WTC11 (cell line): ENCODE results near the gene KIRREL2. TPM values are rescaled to one million over a fixed set of nuclear protein-coding genes. Genes with fewer than 3 reads are reported as not detected.

ENCODE experiments used
- ATAC-seq: fragments of 200-7000 bp; cut with Tn5 transposase; 2 replicates; pipeline ENCODE4 v1.10.0; 2021; ENCODE audit warnings: mild to moderate bottlenecking, moderate library complexity
- CTCF ChIA-PET: fragments of 300-600 bp; sonication (Branson Sonifier 250); formaldehyde crosslinking; loops from one replicate; lab custom pipeline; 2021; ENCODE audit warnings: antibody characterized with exemption; lab: Charles Lee
- POLR2A ChIA-PET: fragments of 350-600 bp; sonication (Branson Sonifier 250); formaldehyde crosslinking; loops from one replicate; lab custom pipeline; 2021; ENCODE audit warnings: antibody characterized with exemption; lab: Charles Lee
- DNase-seq: peaks from one replicate; pipeline ENCODE4 v3.0.0; 2021; ENCODE audit warnings: low spot score
- H3K27ac Mint-ChIP-seq: 2 replicates; pipeline ENCODE4 v1.8.0; 2021; ENCODE audit warnings: mixed read lengths
- H3K27me3 Mint-ChIP-seq: 2 replicates; pipeline ENCODE4 v1.8.0; 2021; ENCODE audit warnings: low read depth, mild to moderate bottlenecking, moderate library complexity, mixed read lengths
- H3K36me3 Mint-ChIP-seq: 2 replicates; pipeline ENCODE4 v1.8.0; 2021; ENCODE audit warnings: mixed read lengths
- H3K4me1 Mint-ChIP-seq: 2 replicates; pipeline ENCODE4 v1.8.0; 2022; ENCODE audit warnings: mixed read lengths
- H3K4me3 Mint-ChIP-seq: 2 replicates; pipeline ENCODE4 v1.8.0; 2021; ENCODE audit warnings: mild to moderate bottlenecking, moderate library complexity, mixed read lengths
- H3K9me3 Mint-ChIP-seq: 2 replicates; pipeline ENCODE4 v1.8.0; 2021; ENCODE audit warnings: mixed read lengths
- CREM ChIP-seq: sonication (generic); formaldehyde crosslinking; IDR thresholded peaks from 2 replicates; pipeline ENCODE4 v1.8.1; 2022; ENCODE audit warnings: mild to moderate bottlenecking, missing genetic modification reagents, moderate library complexity
- CTCF ChIP-seq: fragments of 200-600 bp; IDR thresholded peaks from 2 replicates; pipeline ENCODE4 v1.8.0; 2022; ENCODE audit warnings: antibody characterized with exemption
- ELF4 ChIP-seq: sonication (generic); formaldehyde crosslinking; IDR thresholded peaks from 2 replicates; pipeline ENCODE4 v1.8.1; 2022; ENCODE audit warnings: low read depth, mild to moderate bottlenecking, moderate library complexity, missing genetic modification reagents
- ETV6 ChIP-seq: sonication (generic); formaldehyde crosslinking; IDR thresholded peaks from 2 replicates; pipeline ENCODE4 v1.8.1; 2022; ENCODE audit warnings: mild to moderate bottlenecking, missing genetic modification reagents
- FOXP4 ChIP-seq: sonication (generic); formaldehyde crosslinking; IDR thresholded peaks from 2 replicates; pipeline ENCODE4 v1.8.0; 2022; ENCODE audit warnings: mild to moderate bottlenecking, missing genetic modification reagents
- MXD4 ChIP-seq: fragments of 250-450 bp; sonication (Bioruptor Pico); IDR thresholded peaks from 2 replicates; pipeline ENCODE4 v1.8.0; 2021; ENCODE audit warnings: mild to moderate bottlenecking, moderate library complexity, borderline replicate concordance
- OVOL2 ChIP-seq: fragments of 250-450 bp; sonication (Bioruptor Pico); IDR thresholded peaks from 2 replicates; pipeline ENCODE4 v1.9.0; 2021; ENCODE audit warnings: mild to moderate bottlenecking, borderline replicate concordance
- PRRX2 ChIP-seq: fragments of 250-450 bp; sonication (Bioruptor Pico); IDR thresholded peaks from 2 replicates; pipeline ENCODE4 v1.8.0; 2021; ENCODE audit warnings: mild to moderate bottlenecking
- TEAD1 ChIP-seq: sonication (generic); formaldehyde crosslinking; IDR thresholded peaks from 2 replicates; pipeline ENCODE4 v1.8.0; 2022; ENCODE audit warnings: mild to moderate bottlenecking, missing genetic modification reagents
- TP53 ChIP-seq: sonication (generic); formaldehyde crosslinking; IDR thresholded peaks from 2 replicates; pipeline ENCODE4 v1.8.1; 2023; ENCODE audit warnings: mild to moderate bottlenecking, missing genetic modification reagents
- USF2 ChIP-seq: sonication (generic); formaldehyde crosslinking; IDR thresholded peaks from 2 replicates; pipeline ENCODE4 v1.8.1; 2023; ENCODE audit warnings: mild to moderate bottlenecking, missing genetic modification reagents, moderate library complexity
- ZBTB21 ChIP-seq: sonication (generic); formaldehyde crosslinking; IDR thresholded peaks from 2 replicates; pipeline ENCODE4 v1.8.1; 2023; ENCODE audit warnings: mild to moderate bottlenecking, missing genetic modification reagents, borderline replicate concordance
- ZNF121 ChIP-seq: sonication (generic); formaldehyde crosslinking; IDR thresholded peaks from 2 replicates; pipeline ENCODE4 v1.8.0; 2023; ENCODE audit warnings: missing genetic modification reagents
- ZNF219 ChIP-seq: sonication (generic); formaldehyde crosslinking; IDR thresholded peaks from 2 replicates; pipeline ENCODE4 v1.8.0; 2023; ENCODE audit warnings: missing genetic modification reagents, mild to moderate bottlenecking, borderline replicate concordance
- ZNF671 ChIP-seq: fragments of 250-450 bp; sonication (Bioruptor Pico); IDR thresholded peaks from 2 replicates; pipeline ENCODE4 v1.8.0; 2021; ENCODE audit warnings: mild to moderate bottlenecking
- total RNA-seq: library from RNA; stranded (reverse); gene quantifications from 3 replicates; pipeline ENCODE4 v1.2.3, GENCODE V29; 2021
- TF ChIP-seq, protein P1 (sequence below): fragments of 250-450 bp; sonication (Bioruptor Pico); IDR thresholded peaks from 2 replicates; pipeline ENCODE4 v1.9.0; 2021; ENCODE audit warnings: mild to moderate bottlenecking
- TF ChIP-seq, protein P2 (sequence below): sonication (generic); formaldehyde crosslinking; IDR thresholded peaks from 2 replicates; pipeline ENCODE4 v1.8.0; 2022; ENCODE audit warnings: mild to moderate bottlenecking, missing genetic modification reagents

The KIRREL2 gene
- total RNA-seq, 1 experiment from 2014 or later: 4.7 TPM

GRCh38 chr19:35812220-35813042 lies 44.3 kb upstream of the KIRREL2 start, which contains the start of gene PRODH2 (continued):
- TF ChIP-seq ZNF671 (CRISPR knock-in tag) (no peak), ZBTB21 (no peak), CREM (CRISPR knock-in tag) (no peak)

GRCh38 chr19:35813043-35813890 lies 43.4 kb upstream of the KIRREL2 start:
- DNase-seq: no peak
- H3K9me3 Mint-ChIP-seq: peaks cover 4% of the 10 kb centered on the region; the same call in 1 of the 2 replicates
- H3K36me3 Mint-ChIP-seq: no peaks in the 10 kb centered on the region
- no peak overlapping the region for H3K4me3 Mint-ChIP-seq
- no peak overlapping the region for H3K27ac Mint-ChIP-seq
- TF ChIP-seq ZNF219 (CRISPR knock-in tag): no peak
- TF ChIP-seq, protein P1, sequence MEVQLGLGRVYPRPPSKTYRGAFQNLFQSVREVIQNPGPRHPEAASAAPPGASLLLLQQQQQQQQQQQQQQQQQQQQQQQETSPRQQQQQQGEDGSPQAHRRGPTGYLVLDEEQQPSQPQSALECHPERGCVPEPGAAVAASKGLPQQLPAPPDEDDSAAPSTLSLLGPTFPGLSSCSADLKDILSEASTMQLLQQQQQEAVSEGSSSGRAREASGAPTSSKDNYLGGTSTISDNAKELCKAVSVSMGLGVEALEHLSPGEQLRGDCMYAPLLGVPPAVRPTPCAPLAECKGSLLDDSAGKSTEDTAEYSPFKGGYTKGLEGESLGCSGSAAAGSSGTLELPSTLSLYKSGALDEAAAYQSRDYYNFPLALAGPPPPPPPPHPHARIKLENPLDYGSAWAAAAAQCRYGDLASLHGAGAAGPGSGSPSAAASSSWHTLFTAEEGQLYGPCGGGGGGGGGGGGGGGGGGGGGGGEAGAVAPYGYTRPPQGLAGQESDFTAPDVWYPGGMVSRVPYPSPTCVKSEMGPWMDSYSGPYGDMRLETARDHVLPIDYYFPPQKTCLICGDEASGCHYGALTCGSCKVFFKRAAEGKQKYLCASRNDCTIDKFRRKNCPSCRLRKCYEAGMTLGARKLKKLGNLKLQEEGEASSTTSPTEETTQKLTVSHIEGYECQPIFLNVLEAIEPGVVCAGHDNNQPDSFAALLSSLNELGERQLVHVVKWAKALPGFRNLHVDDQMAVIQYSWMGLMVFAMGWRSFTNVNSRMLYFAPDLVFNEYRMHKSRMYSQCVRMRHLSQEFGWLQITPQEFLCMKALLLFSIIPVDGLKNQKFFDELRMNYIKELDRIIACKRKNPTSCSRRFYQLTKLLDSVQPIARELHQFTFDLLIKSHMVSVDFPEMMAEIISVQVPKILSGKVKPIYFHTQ (CRISPR knock-in tag): no peak
- no peak for TF ChIP-seq CREM (CRISPR knock-in tag)
- no peak for TF ChIP-seq OVOL2
- TF ChIP-seq PRRX2 (CRISPR knock-in tag): no peak
- TF ChIP-seq CTCF: no peak
- TF ChIP-seq, all 79 proteins: peak for 0
- Mint-ChIP-seq H3K4me1 (peaks cover 7% of the 10 kb centered on the region), H3K27me3 (peaks cover 55% of the 10 kb centered on the region)
- POLR2A ChIA-PET: no interaction called here
- CTCF ChIA-PET: interaction anchor here (0.9 to 2.1 kb wide), 2 partner anchors 10 to 118 kb away, joined by 4 to 6 read pairs; no protein-coding TSS in a partner anchor
- no peak for ATAC-seq

DNA sequence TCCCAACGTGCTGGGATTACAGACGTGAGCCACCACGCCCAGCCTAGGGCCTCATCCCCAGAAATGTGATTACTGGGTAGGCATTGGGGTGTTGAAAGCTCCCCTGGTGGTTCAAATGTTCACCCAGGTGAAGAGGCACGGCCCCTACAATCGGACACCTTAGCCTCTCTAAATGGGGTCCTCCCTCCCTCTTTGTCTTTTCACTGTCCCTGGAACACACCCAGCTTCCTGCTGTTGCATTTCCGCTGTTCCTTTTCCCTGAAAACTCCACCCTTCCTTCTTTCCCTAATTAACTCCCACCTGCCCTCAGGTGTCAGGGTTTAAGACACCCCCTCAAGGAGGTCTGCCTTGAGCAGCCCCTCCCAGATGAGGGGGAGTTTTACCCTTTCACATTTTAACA lies 40.4 kb upstream of the KIRREL2 start:
- ATAC-seq: peak; percentile 83
- peak; percentile 41; the same call in 1 of the 2 replicates for TF ChIP-seq TEAD1 (CRISPR knock-in tag)
- no peak for TF ChIP-seq TP53
- no peak for TF ChIP-seq FOXP4 (CRISPR knock-in tag)
- peak; percentile 44; the same call in 1 of the 2 replicates for TF ChIP-seq ETV6 (CRISPR knock-in tag)
- peak; percentile 71; the same call in 1 of the 2 replicates for TF ChIP-seq ZNF121
- no peak for TF ChIP-seq ELF4 (CRISPR knock-in tag)
- TF ChIP-seq MXD4 (CRISPR knock-in tag): no peak
- 0 out of 2 replicates have a peak, but pooled peaks have one; percentile 18 for TF ChIP-seq USF2 (CRISPR knock-in tag)
- TF ChIP-seq, protein P2, sequence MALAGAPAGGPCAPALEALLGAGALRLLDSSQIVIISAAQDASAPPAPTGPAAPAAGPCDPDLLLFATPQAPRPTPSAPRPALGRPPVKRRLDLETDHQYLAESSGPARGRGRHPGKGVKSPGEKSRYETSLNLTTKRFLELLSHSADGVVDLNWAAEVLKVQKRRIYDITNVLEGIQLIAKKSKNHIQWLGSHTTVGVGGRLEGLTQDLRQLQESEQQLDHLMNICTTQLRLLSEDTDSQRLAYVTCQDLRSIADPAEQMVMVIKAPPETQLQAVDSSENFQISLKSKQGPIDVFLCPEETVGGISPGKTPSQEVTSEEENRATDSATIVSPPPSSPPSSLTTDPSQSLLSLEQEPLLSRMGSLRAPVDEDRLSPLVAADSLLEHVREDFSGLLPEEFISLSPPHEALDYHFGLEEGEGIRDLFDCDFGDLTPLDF: no peak
- Mint-ChIP-seq H3K4me3 (peak overlapping the region; percentile 27; the same call in 1 of the 2 replicates), H3K36me3 (no peaks in the 10 kb centered on the region), H3K27ac (peak overlapping the region; percentile 98), H3K27me3 (peaks cover 56% of the 10 kb centered on the region), H3K9me3 (peaks cover 4% of the 10 kb centered on the region; the same call in 1 of the 2 replicates), H3K4me1 (peaks cover 10% of the 10 kb centered on the region)
- POLR2A ChIA-PET: interaction anchor here (0.6 to 0.8 kb wide), 2 partner anchors 12 to 474 kb away, joined by 3 read pairs; no protein-coding TSS in a partner anchor
- CTCF ChIA-PET: interaction anchor here (0.6 to 2.0 kb wide), 3 partner anchors 32 to 881 kb away, joined by 3 to 8 read pairs (median 3); partner anchors contain the start of gene LIN37
- no peak for DNase-seq
